DOHH2 (cell line): ENCODE measurements around the gene DCDC2C.

Experiments used
- H3F3A ChIP-seq: fragments of 200-600 bp; sonication (generic), shearing (Covaris generic); 2 replicates; pipeline ENCODE4 v1.6.0; 2016; ENCODE audit warnings: antibody characterized with exemption, mild to moderate bottlenecking; ENCODE audit not compliant: control insufficient read depth, insufficient read depth
- H3K27ac ChIP-seq: fragments of 200-600 bp; sonication (generic); 2 replicates; pipeline ENCODE4 v1.5.1; 2014; ENCODE audit warnings: low read depth, mild to moderate bottlenecking, low read length, moderate library complexity
- H3K27me3 ChIP-seq: fragments of 200-600 bp; sonication (generic); 2 replicates; pipeline ENCODE4 v1.6.1; 2014; ENCODE audit warnings: mild to moderate bottlenecking, low read length, mixed read lengths; ENCODE audit not compliant: control insufficient read depth
- H3K36me3 ChIP-seq: fragments of 200-600 bp; sonication (generic); 2 replicates; pipeline ENCODE4 v1.6.1; 2014; ENCODE audit warnings: mild to moderate bottlenecking, low read length, moderate library complexity, mixed read lengths; ENCODE audit not compliant: control insufficient read depth
- H3K4me1 ChIP-seq: fragments of 200-600 bp; sonication (generic); 2 replicates; pipeline ENCODE4 v1.6.1; 2014; ENCODE audit warnings: mild to moderate bottlenecking, low read length, mixed read lengths; ENCODE audit not compliant: control insufficient read depth
- H3K4me2 ChIP-seq: fragments of 200-600 bp; sonication (generic); 2 replicates; pipeline ENCODE4 v1.6.0; 2014; ENCODE audit warnings: mild to moderate bottlenecking, low read length, moderate library complexity
- H3K4me3 ChIP-seq: fragments of 200-600 bp; sonication (generic); 2 replicates; pipeline ENCODE4 v1.5.1; 2014; ENCODE audit warnings: mild to moderate bottlenecking, low read length, mixed read lengths
- H3K79me2 ChIP-seq: fragments of 200-600 bp; sonication (generic); 2 replicates; pipeline ENCODE4 v1.6.1; 2014; ENCODE audit warnings: mild to moderate bottlenecking, low read length, mixed read lengths; ENCODE audit not compliant: control insufficient read depth
- H3K9me2 ChIP-seq: fragments of 200-600 bp; sonication (generic); replicated peaks from 2 replicates; pipeline ENCODE4 v1.6.1; 2014; ENCODE audit warnings: mild to moderate bottlenecking, low read length, mixed read lengths; ENCODE audit not compliant: control insufficient read depth
- H3K9me3 ChIP-seq: fragments of 200-600 bp; sonication (generic); 2 replicates; pipeline ENCODE4 v1.6.1; 2014; ENCODE audit warnings: antibody characterized with exemption, low read length, mixed read lengths; ENCODE audit not compliant: control insufficient read depth, insufficient read depth
- H4K20me1 ChIP-seq: fragments of 200-600 bp; sonication (generic); 2 replicates; pipeline ENCODE4 v1.6.0; 2014; ENCODE audit warnings: low read depth, mild to moderate bottlenecking, antibody characterized with exemption, low read length, moderate library complexity; ENCODE audit not compliant: control insufficient read depth, insufficient read depth
- EZH2phosphoT487 ChIP-seq: fragments of 200-600 bp; sonication (generic); IDR thresholded peaks from 2 replicates; pipeline ENCODE4 v1.6.1; 2017; ENCODE audit warnings: borderline replicate concordance, mild to moderate bottlenecking, antibody characterized with exemption, low read length, moderate library complexity, mixed read lengths
- TF ChIP-seq, protein P1 (sequence below): fragments of 200-600 bp; sonication (generic); IDR thresholded peaks from one replicate; pipeline ENCODE4 v1.5.1; 2014; ENCODE audit warnings: antibody characterized with exemption, mild to moderate bottlenecking, low read depth, low read length; ENCODE audit not compliant: poor library complexity, severe bottlenecking

Gene DCDC2C

GRCh38 chr2:3768960-3769765 lies 65.8 kb downstream of the DCDC2C start:
- Histone ChIP-seq H3K4me2 (no peak overlapping the region), H3K27me3 (no peaks in the 10 kb centered on the region), H3K9me2 (no peaks in the 10 kb centered on the region), H3K9me3 (no peaks in the 10 kb centered on the region), H3K4me3 (no peak overlapping the region), H3K79me2 (no peaks in the 10 kb centered on the region), H4K20me1 (no peaks in the 10 kb centered on the region), H3K27ac (no peak overlapping the region), H3K4me1 (no peaks in the 10 kb centered on the region), H3F3A (no peaks in the 10 kb centered on the region), H3K36me3 (no peaks in the 10 kb centered on the region)
- TF ChIP-seq, protein P1, sequence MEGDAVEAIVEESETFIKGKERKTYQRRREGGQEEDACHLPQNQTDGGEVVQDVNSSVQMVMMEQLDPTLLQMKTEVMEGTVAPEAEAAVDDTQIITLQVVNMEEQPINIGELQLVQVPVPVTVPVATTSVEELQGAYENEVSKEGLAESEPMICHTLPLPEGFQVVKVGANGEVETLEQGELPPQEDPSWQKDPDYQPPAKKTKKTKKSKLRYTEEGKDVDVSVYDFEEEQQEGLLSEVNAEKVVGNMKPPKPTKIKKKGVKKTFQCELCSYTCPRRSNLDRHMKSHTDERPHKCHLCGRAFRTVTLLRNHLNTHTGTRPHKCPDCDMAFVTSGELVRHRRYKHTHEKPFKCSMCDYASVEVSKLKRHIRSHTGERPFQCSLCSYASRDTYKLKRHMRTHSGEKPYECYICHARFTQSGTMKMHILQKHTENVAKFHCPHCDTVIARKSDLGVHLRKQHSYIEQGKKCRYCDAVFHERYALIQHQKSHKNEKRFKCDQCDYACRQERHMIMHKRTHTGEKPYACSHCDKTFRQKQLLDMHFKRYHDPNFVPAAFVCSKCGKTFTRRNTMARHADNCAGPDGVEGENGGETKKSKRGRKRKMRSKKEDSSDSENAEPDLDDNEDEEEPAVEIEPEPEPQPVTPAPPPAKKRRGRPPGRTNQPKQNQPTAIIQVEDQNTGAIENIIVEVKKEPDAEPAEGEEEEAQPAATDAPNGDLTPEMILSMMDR: no peak
- TF ChIP-seq EZH2phosphoT487: no peak

- Histone ChIP-seq H3K79me2 (no peaks in the 10 kb centered on the region), H3K27ac (no peak overlapping the region), H3K4me2 (no peak overlapping the region), H3K27me3 (no peaks in the 10 kb centered on the region), H3K4me3 (no peak overlapping the region), H3F3A (no peaks in the 10 kb centered on the region), H3K9me3 (no peaks in the 10 kb centered on the region), H3K36me3 (no peaks in the 10 kb centered on the region), H3K4me1 (no peaks in the 10 kb centered on the region), H4K20me1 (no peaks in the 10 kb centered on the region), H3K9me2 (no peaks in the 10 kb centered on the region)
- TF ChIP-seq EZH2phosphoT487: no peak
- TF ChIP-seq, protein P1: no peak
These were observed 66.4 kb downstream of the DCDC2C start for GRCh38 chr2:3769766-3770165.

GRCh38 chr2:3770724-3771415 lies 67.5 kb downstream of the DCDC2C start:
- H3K9me2 ChIP-seq: no peaks in the 10 kb centered on the region

More at GRCh38 chr2:3770724-3771415, 67.5 kb downstream of the DCDC2C start:
- TF ChIP-seq EZH2phosphoT487: no peak
- TF ChIP-seq, protein P1: no peak
- H3K36me3 ChIP-seq: no peaks in the 10 kb centered on the region
- H3K79me2 ChIP-seq: no peaks in the 10 kb centered on the region
- H3K4me1 ChIP-seq: no peaks in the 10 kb centered on the region
- H3K9me3 ChIP-seq: no peaks in the 10 kb centered on the region
- no peak overlapping the region for H3K4me3 ChIP-seq
- no peak overlapping the region for H3K4me2 ChIP-seq
- H3K27me3 ChIP-seq: no peaks in the 10 kb centered on the region
- no peaks in the 10 kb centered on the region for H4K20me1 ChIP-seq
- H3F3A ChIP-seq: no peaks in the 10 kb centered on the region
- H3K27ac ChIP-seq: no peak overlapping the region
